Stomach (tissue), 9 donors: ENCODE data around the gene SPEN. TPM values are rescaled to one million over a fixed set of nuclear protein-coding genes. Genes with fewer than 3 reads are reported as not detected.
A peak's percentile ranks its signal among the peaks of the same experiment; 100 is the strongest.
"Not testable (repeated sequence)": the region's sequence is repeated elsewhere in the genome, so short reads cannot be mapped to it uniquely, and the experiment has no call there.

Experiments used
- DNase-seq, 2 donors: peaks; one replicate each; pipeline versions ENCODE4 v3.0.0 to v3.0.0-alpha.2; 2013 to 2019
- H3K27ac ChIP-seq, 5 donors: fragments of 200-600 bp in 4 of 5; sonication (generic) in 4 of 5; one replicate each; pipeline ENCODE4 v1.5.1; 2013 to 2019; ENCODE audit warnings: mild to moderate bottlenecking in 1 of 5, moderate library complexity in 1 of 5
- H3K27me3 ChIP-seq, 3 donors: fragments of 200-600 bp; sonication (generic); one replicate each; pipeline ENCODE4 v1.5.1; 2017 to 2019; ENCODE audit warnings: mixed run types in 1 of 3
- H3K36me3 ChIP-seq, 4 donors: fragments of 200-600 bp; sonication (generic); 1 replicate in 3 of 4; 2 replicates in 1 of 4; pipeline ENCODE4 v1.5.1; 2016 to 2019
- H3K4me1 ChIP-seq, 4 donors: fragments of 200-600 bp; sonication (generic); one replicate each; pipeline ENCODE4 v1.5.1; 2016 to 2019
- H3K4me3 ChIP-seq, 4 donors: fragments of 200-600 bp; sonication (generic) in 3 of 4; one replicate each; pipeline ENCODE4 v1.5.1; 2016 to 2019; ENCODE audit warnings: mild to moderate bottlenecking in 1 of 4
- H3K9me3 ChIP-seq, 4 donors: fragments of 200-600 bp; sonication (generic); one replicate each; pipeline ENCODE4 v1.5.1; 2016 to 2019
- CTCF ChIP-seq, 7 experiments: fragments of 450-650 bp in 4 of 7; fragments of 200-600 bp in 3 of 7; sonication (generic) in 3 of 7; IDR thresholded peaks; one replicate each; pipeline ENCODE4 v1.5.1; 2016 to 2019; ENCODE audit warnings: antibody characterized with exemption in 7 of 7, control low read depth in 2 of 7, mild to moderate bottlenecking in 1 of 7
- EP300 ChIP-seq: sonication (generic); formaldehyde crosslinking; IDR thresholded peaks from one replicate; pipeline ENCODE4 v1.6.1; 2017; ENCODE audit warnings: antibody characterized with exemption
- POLR2A ChIP-seq, 4 donors: fragments of 450-650 bp; IDR thresholded peaks; one replicate each; pipeline ENCODE4 v1.6.1; 2016; ENCODE audit warnings: antibody characterized with exemption in 4 of 4, control low read depth in 2 of 4, mild to moderate bottlenecking in 1 of 4, moderate library complexity in 1 of 4
- POLR2AphosphoS5 ChIP-seq, 3 donors: sonication (generic); formaldehyde crosslinking; IDR thresholded peaks; one replicate each; pipeline ENCODE4 v1.6.1; 2016; ENCODE audit warnings: antibody characterized with exemption in 3 of 3
- WGBS, 5 donors: extraction: QIAGEN DNeasy Blood & Tissue Kit in 3 of 5; methylation state at CpG; one replicate each; pipeline versions ENCODE4 v1.1.5 to v1.1.7; 2013 to 2018; 5-methylcytosine and 5-hydroxymethylcytosine counted together
- intact Hi-C: fragments of 100-400 bp; cut with DNase I; formaldehyde crosslinking; loops from one replicate; pipeline ENCODE4 v1.15.1; 2023; ENCODE audit warnings: low total_unique reads
- polyA plus RNA-seq, 3 donors: library from polyadenylated mRNA; stranded (reverse); fragments of 200-250 nt; gene quantifications; one replicate each; pipeline ENCODE4 v1.2.3, GENCODE V29; 2013
- total RNA-seq, 5 donors: library from RNA; depleted of rRNA; stranded (reverse); fragments of >200 nt; gene quantifications; one replicate each; pipeline versions ENCODE4 v1.1.0 to v1.2.3, GENCODE V29; 2014 to 2016
- donor health status: healthy with polysubstance abuse.
- donor health status: Bipolar disorder and iron deficiency.
- donor health status: healthy.

The SPEN gene
- total and polyA plus RNA-seq, 8 donors = 5.6 to 114 (median 28.8) TPM

DNA sequence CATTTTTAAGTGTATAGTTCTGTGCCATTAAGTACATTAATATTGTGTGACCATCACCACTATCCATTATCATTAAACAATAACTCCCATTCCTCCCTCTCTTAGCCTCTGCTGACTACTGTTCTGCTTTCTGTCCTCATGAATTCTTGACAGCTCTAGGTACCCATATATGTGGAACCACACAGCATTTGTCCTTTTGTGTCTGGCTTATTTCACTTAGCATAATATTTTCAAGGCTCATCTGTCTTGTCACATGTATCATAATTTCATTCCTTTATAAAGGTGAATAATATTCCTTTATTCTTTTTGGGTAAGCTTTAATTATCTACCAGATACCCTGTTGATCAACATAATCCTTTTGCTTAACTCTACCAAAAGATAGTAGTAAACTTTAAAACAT is 47.7 kb downstream of the SPEN start:
- H3K27ac ChIP-seq = peak overlapping the region in 2 of 5 donors; percentile 48 to 78

DNA sequence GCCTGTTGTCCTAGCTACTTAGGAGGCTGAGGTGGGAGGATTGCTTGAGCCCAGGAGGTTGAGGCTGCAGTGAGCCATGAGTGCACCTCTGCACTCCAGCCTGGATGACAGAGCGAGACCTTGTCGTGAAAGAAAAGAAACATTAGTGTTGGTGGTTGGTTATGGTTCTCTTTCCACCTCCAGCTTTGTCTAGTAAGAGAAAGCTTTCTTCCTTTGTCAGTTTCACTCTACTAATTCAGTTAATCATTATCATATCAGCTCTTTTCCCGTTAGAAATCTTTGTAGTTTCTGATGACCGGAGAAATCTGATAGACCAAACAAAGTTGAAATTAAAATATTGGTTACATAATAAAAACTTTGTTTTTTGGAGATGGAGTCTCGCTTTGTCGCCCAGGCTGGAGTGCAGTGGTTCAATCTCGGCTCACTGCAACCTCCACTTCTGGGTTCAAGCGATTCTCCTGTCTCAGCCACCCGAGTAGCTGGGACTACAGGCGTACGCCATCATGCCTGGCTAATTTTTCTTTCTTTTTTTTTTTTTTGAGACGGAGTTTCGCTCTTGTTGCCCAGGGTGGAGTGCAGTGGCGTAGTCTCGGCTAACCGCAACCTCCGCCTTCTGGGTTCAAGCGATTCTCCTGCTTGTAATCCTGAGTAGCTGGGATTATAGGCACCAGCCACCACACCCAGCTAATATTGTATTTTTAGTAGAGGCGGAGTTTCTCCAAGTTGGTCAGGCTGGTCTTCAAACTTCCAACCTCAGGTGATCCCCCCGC is 49.5 kb downstream of the SPEN start:
- H3K4me3 ChIP-seq, H3K9me3 ChIP-seq, H3K27me3 ChIP-seq, DNase-seq, intact Hi-C loops: not testable (repeated sequence)
- Histone ChIP-seq H3K36me3 (peaks cover 0 to 16% (median 6%) of the 10 kb centered on the region in 4 donors), H3K4me1 (peaks cover 11 to 81% (median 42%) of the 10 kb centered on the region in 4 donors), H3K27ac (peak overlapping the region in 1 of 5 donors; percentile 51)
- WGBS, 5 donors = 93 to 95% (median 94%) methylated on average over 20 of the region's 20 CpGs

More for the DNA sequence above, 47.7 kb downstream of the SPEN start:
- Histone ChIP-seq H3K4me3 (no peak overlapping the region), H3K9me3 (no peaks in the 10 kb centered on the region), H3K27me3 (no peaks in the 10 kb centered on the region), H3K36me3 (peaks cover 0 to 25% (median 8%) of the 10 kb centered on the region in 4 donors), H3K4me1 (peaks cover 7 to 74% (median 38%) of the 10 kb centered on the region in 4 donors)
- no peak for TF ChIP-seq POLR2AphosphoS5 (IDR thresholded peaks at IDR 0.05)
- TF ChIP-seq POLR2A (IDR thresholded peaks at IDR 0.05) = no peak
- no peak for TF ChIP-seq CTCF (IDR thresholded peaks at IDR 0.05)
- no peak for TF ChIP-seq EP300
- DNase-seq = no peak
- intact Hi-C loops = no loop called here

GRCh38 chr1:15899266-15899665 is 51.8 kb downstream of the SPEN start:
- H3K4me1 ChIP-seq = peaks cover 4 to 75% (median 32%) of the 10 kb centered on the region in 4 donors
- no peak overlapping the region for H3K4me3 ChIP-seq
- TF ChIP-seq EP300 = no peak
- TF ChIP-seq CTCF (IDR thresholded peaks at IDR 0.05) = no peak
- TF ChIP-seq POLR2AphosphoS5 (IDR thresholded peaks at IDR 0.05) = no peak
- TF ChIP-seq POLR2A (IDR thresholded peaks at IDR 0.05) = no peak
- H3K36me3 ChIP-seq = peaks cover 0 to 16% (median 6%) of the 10 kb centered on the region in 4 donors
- DNase-seq = no peak
- no peaks in the 10 kb centered on the region for H3K9me3 ChIP-seq
- no peak overlapping the region for H3K27ac ChIP-seq
- intact Hi-C loops = no loop called here
- no peaks in the 10 kb centered on the region for H3K27me3 ChIP-seq
- WGBS, 5 donors = 92 to 95% (median 93%) methylated on average over 9 of the region's 9 CpGs

- no peak for TF ChIP-seq EP300
- no peak for TF ChIP-seq POLR2AphosphoS5 (IDR thresholded peaks at IDR 0.05)
- TF ChIP-seq POLR2A (IDR thresholded peaks at IDR 0.05) = no peak
- no peak for TF ChIP-seq CTCF (IDR thresholded peaks at IDR 0.05)
- Histone ChIP-seq H3K27me3 (no peaks in the 10 kb centered on the region), H3K4me1 (peaks cover 4 to 74% (median 35%) of the 10 kb centered on the region in 4 donors), H3K9me3 (no peaks in the 10 kb centered on the region), H3K4me3 (no peak overlapping the region), H3K36me3 (peaks cover 0 to 16% (median 14%) of the 10 kb centered on the region in 4 donors), H3K27ac (peak overlapping the region in 2 of 5 donors; percentile 26 to 32)
- no peak for DNase-seq
- intact Hi-C loops = no loop called here
- WGBS, 5 donors = 76 to 83% (median 81%) methylated on average over 8 of the region's 8 CpGs
These were observed 53.3 kb downstream of the SPEN start for GRCh38 chr1:15900662-15901279.
